H1 (cell line): Measurements from ENCODE around the gene SOSTDC1.

Experiments
- CEBPB ChIP-seq: IDR thresholded peaks from 2 replicates; pipeline ENCODE4 v1.6.1; 2012; ENCODE audit warnings: low read depth, low read length
- HDAC2 ChIP-seq, 2 experiments: fragments of 300-600 bp in 1 of 2; sonication (generic) in 1 of 2; IDR thresholded peaks; 2 replicates each; pipeline ENCODE4 v1.6.1; 2011 to 2012; ENCODE audit warnings: low read depth in 2 of 2, low read length in 2 of 2, mild to moderate bottlenecking in 2 of 2, moderate library complexity in 2 of 2, borderline replicate concordance in 1 of 2, inconsistent platforms in 1 of 2
- JUND ChIP-seq: IDR thresholded peaks from 2 replicates; pipeline ENCODE4 v1.6.1; 2011; ENCODE audit warnings: mild to moderate bottlenecking, improper control_type of control experiment, low read length
- SRF ChIP-seq: IDR thresholded peaks from 2 replicates; pipeline ENCODE4 v1.6.1; 2011; ENCODE audit warnings: mild to moderate bottlenecking, low read depth, low read length, moderate library complexity
- SUZ12 ChIP-seq: fragments of 200-600 bp; sonication (generic); IDR thresholded peaks from 2 replicates; pipeline ENCODE4 v1.6.1; 2012; ENCODE audit warnings: mild to moderate bottlenecking, inconsistent platforms, low read length, moderate library complexity, mixed read lengths
- USF2 ChIP-seq: IDR thresholded peaks from 2 replicates; pipeline ENCODE4 v1.6.1; 2011; ENCODE audit warnings: low read length, improper control_type of control experiment
- TF ChIP-seq, protein P1 (sequence below), 3 experiments: IDR thresholded peaks; 1 replicate in 2 of 3; 2 replicates in 1 of 3; pipeline versions ENCODE4 v1.5.1 to v1.6.1; 2011; ENCODE audit warnings: low read length in 3 of 3, mild to moderate bottlenecking in 3 of 3, inconsistent platforms in 2 of 3, low read depth in 1 of 3, moderate library complexity in 1 of 3; ENCODE audit not compliant: insufficient read depth in 1 of 3; ENCODE audit errors: control extremely low read depth in 1 of 3

DNA sequence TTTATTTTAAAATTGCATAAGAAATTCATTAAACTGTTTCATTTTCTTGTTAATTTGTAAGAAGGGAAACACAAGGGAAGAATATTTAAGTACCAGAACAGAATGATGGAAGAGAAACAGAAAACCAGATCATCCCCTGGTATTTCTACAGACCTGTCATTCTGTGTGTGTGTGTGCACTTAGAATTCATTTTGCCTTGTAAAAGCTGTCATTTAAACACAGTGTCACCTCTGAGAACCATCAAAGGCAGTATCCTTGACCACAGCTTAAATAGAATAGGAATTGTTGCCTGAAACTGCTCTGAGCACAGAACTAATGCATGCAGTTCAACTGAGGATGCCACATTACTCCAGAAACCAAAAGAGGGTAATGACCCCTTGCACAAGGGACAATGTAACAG, 37.4 kb downstream of the SOSTDC1 start:
- TF ChIP-seq SUZ12, result no peak
- TF ChIP-seq SRF, result no peak
- TF ChIP-seq USF2, result no peak
- TF ChIP-seq, protein P1, sequence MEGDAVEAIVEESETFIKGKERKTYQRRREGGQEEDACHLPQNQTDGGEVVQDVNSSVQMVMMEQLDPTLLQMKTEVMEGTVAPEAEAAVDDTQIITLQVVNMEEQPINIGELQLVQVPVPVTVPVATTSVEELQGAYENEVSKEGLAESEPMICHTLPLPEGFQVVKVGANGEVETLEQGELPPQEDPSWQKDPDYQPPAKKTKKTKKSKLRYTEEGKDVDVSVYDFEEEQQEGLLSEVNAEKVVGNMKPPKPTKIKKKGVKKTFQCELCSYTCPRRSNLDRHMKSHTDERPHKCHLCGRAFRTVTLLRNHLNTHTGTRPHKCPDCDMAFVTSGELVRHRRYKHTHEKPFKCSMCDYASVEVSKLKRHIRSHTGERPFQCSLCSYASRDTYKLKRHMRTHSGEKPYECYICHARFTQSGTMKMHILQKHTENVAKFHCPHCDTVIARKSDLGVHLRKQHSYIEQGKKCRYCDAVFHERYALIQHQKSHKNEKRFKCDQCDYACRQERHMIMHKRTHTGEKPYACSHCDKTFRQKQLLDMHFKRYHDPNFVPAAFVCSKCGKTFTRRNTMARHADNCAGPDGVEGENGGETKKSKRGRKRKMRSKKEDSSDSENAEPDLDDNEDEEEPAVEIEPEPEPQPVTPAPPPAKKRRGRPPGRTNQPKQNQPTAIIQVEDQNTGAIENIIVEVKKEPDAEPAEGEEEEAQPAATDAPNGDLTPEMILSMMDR (IDR thresholded peaks at IDR 0.05; ENCODE audit: control extremely low read depth in 1 of 3, insufficient read depth in 1 of 3, low read depth in 1 of 3, low read length in 3 of 3), result no peak
- TF ChIP-seq JUND, result no peak
- no peak for TF ChIP-seq CEBPB
- TF ChIP-seq HDAC2 (IDR thresholded peaks at IDR 0.05; ENCODE audit: borderline replicate concordance in 1 of 2, low read depth in 2 of 2, low read length in 2 of 2), result no peak
